HG03558 (cell line): Measurements from ENCODE around the gene CCDC63.

Experiments
- ATAC-seq: cut with Tn5 transposase; IDR thresholded peaks from one replicate; pipeline ENCODE4 v1.9.1; 2021; ENCODE audit warnings: moderate number of reproducible peaks; ENCODE audit not compliant: unreplicated experiment; ENCODE audit errors: extremely low read depth

The CCDC63 gene

DNA sequence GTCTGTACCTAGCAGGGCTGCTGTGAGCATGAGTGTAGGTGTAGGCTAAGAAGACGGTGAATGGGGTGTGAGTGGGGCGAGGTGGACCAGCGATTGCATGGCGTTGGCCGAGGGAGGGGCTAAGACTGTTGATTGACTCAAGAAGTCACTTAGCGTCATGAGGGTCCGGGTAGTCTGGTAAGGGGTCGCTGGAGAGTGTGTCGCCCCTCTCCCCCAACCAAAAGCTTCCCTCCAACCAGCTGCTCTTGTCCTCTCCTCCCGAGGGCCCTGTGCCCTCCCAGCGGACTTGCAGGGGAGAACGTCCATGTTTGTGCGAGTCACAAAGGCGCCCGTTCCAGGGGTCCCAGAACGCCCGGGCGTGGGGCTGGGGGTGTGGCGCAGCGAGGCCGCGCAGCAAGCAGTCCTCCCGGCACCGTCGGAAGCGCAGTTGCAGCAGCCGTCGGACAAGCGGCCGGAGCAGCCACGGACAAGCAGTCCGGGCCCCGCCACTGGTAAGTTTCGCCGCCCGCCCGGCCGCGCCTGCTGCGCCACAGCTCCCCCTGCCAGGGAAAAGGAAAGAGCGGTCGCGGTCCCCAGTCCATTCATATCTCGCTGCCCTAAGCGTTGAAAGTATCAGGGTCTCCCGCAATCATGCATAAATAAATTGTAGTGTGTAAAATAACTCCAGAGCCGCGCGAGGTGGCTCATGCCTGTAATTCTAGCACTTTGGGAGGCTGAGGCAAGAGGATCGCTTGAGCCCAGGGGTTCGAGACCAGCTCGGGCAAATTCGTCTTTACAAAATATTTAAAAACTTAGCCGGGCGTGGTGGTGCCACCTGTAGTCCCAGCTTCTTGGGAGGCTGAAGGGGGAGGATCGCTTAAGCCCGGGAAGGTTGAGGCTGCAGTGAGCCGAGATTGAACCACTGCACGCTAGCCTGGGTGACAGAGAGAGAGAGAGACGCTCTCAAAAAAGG, at the start of gene CCDC63:
Gene CCDC63, plus strand, starts transcription at position 373 of the 952 bp plus-strand sequence. CDS start 5,968 bp downstream, outside the sequence.
- no peak for ATAC-seq

DNA sequence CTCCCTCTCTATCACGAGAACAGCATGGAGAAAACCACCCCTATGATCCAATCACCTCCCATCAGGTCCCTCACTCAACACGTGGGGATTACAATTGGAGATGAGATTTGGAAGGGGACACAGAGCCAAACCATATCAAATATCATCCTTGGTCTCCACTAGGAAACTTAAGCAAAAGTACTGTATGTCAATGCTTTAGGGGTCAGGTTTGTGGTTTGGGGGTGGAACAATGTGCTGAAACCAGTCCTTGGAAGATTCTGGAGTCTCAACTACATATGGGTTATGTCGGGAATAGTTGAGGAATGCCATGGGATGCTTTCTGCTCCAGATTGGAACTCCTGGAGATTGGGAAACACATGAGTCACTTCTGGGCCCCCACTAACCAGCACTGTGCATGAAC, 48.3 kb upstream of the CCDC63 start:
- no peak for ATAC-seq

DNA sequence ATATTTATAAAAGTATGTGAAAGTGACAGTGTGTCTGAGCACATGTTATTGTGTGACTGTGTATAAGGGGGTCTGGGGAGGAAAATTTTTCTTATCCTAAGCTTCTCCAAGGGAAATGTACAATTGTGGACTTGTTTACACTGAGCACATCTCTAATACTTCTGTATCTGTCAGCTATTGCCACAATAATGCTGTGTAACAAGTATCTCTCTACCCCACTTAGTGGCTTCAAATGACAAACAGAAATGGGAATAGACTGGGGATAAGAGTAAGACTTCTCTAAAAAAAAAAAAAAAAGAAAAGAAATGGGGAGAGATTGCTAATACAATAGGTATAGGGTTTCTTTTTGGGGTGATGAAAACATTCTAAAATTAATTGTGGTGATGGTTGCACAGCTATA, 44.3 kb upstream of the CCDC63 start:
- ATAC-seq = no peak

DNA sequence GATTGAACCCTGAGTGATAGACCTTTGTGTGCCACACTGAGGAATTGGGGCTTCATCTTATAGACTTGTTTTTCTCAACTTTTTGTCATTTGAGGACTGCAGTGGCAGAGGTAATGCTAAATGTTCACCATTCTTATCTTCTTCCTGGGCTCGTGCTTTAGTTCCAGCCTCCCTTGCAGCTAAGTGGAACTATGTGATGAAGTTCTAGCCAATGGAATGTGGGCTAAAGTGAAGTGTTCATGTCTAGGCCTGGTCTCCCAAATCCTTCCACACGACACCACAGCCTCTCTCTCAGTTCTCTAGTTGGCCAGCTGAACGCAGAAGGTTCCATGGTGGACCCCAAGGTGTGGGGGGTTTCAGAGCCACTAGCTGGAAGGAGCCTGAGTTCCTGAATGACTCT, 42.4 kb upstream of the CCDC63 start:
- no peak for ATAC-seq

DNA sequence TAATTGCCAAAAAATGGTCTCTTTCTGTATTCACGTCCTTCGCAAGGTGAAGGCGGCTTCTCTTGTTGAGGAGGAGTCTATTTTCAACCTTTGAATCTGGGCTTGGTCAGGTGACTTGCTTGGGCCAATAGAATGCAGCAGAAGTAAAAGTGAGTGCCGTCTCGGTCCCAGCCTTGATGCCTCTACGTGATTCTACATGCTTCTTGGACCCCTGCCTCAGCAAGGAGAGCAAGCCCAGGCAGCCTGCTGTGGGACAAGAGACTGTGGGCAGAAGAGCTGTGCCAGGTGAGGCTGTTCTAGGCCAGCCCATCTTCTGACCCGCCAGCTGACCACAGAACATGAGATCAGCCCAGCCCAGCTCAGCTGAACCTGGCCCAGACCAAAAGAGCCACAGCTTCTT, 39.1 kb upstream of the CCDC63 start:
- ATAC-seq = no peak

DNA sequence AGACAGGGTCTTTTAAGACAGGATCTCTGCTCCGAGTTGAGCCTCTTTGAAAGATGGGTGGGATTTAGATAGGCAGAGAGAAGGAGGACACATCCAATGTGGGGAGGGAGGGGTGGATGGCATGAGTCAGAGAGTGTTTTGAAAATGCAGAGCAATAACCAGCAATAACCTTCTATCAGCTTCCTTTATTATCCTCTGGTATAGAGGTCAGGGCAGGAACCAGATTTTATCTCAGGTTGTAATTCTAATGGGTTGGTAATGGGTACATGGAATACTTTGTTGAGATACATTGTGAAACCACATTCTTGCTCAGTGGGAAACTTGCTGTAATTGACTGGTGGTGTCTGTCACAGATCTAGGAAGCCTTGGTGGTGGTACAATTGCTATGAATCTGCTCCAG, 37.6 kb upstream of the CCDC63 start:
- no peak for ATAC-seq

DNA sequence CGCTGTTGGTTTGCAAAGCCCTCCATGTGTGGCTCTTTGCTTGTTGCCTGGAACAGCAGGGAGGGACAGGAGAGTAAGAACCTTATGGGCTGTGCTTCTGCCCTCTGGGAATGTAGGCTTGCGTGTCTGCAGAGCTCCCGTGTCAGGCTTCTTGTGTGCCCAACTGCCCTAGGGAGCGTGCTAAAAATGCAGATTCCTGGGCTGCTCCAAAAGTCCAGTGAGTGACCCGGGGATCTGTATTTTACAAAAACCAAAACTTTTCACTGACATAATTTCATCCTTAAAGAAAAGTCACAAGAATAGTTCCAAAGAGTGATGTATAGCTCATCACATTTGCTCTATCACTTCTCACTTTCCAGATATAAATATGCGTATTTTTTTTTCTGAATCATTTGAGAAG, 34.8 kb upstream of the CCDC63 start:
- ATAC-seq = no peak

DNA sequence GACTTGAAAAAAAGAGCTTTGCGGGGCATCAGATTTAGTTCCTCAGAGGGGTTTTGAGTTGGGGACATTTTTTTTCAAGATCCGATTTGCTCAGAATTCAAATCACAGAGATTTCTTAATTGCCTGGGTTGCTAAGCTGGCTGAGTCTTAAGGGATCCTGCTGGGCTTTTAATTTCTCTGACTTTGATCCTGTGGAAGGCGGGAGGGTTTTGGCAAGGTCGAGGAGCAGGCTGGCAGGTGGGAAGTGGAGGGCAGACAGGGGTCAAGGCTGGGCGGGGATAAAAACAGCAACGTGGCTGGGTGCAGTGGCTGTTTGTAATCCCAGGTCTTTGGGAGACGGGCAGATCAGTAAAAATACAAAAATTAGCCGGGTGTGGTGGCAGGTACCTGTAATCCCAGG, 33.5 kb upstream of the CCDC63 start:
- ATAC-seq = no peak

DNA sequence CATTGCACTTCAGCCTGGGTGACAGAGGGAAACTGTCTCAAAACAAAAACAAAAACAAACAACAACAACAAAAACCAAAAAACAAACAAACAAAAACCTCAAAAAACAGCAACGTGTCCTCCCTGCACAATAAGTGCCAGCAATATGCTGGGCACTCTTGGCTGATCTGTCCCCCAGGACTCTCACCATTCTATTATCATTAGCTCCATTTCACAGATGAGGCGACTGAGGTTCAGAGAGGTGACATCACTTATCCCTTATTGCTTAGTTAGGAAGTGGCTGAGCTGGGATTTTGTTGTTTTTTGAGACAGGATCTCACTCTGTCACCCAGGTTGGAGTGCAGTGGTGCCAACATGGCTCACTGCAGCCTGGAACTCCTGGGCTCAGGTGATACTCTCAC, 33.0 kb upstream of the CCDC63 start:
- ATAC-seq = no peak

DNA sequence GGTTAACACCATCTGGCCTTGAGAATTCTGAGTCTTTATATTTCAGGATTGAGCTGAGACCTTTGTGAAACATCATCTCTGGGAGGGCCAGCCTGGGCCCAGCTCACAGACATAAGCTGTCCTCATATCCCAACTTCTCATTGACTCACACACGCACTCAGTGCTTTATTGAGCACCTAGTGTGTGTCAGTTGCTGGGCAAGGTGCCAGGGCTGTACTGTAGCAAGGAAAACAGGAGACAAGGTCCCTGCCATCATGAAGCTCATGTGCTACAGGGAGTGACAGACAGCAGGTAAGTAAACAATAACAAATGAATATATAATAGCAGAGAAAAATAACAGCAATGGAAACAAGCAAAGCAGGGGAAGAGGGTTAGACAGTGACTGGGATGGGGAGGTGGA, 30.5 kb upstream of the CCDC63 start:
- ATAC-seq = no peak

DNA sequence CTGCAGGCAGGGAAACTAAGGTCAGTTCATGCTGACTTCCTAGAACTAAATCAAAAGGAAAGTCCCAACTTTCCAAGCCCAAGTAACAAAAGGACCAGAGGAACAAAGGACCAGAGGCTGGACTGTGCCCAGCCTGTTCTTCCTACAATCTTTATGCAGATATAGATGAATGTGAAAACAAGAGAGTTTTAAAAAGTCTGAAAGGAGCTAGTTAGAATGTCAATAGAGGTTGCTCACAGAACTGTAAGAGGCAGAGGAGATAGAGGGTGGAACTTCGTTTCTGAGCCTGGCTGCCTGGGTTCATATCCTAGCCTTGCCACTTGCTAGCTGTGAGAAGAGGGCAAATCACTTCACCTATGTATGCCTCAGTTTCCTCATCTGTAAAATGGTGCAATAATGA, 30.0 kb upstream of the CCDC63 start:
- ATAC-seq = no peak

DNA sequence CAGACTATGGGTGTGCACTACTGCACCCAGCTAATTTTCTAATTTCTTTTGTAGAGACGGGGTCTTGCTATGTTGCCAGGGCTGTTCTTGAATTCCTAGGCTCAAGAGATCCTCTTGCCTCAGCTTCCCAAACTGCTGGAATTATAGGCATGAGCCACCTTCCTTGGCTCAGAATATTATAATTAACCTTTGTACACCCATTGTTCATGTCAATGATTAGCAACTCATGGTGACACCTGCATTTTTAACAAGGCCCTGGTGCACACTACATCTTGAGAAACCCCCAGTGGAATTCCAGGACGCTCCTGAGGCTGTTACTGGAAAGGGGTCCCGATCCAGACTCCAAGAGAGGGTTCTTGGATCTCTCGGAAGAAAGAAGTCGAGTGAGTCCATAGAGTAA, 28.3 kb upstream of the CCDC63 start:
- no peak for ATAC-seq

DNA sequence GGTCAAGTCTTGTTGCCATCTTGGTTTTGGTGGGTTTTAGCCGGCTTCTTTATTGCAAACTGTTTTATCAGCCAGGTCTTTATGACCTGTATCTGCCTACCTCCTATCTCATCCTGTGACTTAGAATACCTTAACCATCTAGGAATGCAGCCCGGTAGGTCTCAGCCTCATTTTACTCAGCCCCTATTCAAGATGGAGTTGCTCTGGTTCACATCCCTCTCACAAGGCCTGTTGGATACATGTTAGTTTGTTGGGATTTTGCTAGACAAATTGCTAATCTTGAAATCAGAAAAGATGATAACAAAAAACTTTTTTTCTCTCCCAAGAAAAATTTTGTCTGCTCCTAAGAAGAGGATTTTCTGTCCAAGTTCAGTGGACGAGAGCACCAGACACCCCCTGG, 27.6 kb upstream of the CCDC63 start:
- ATAC-seq = no peak

DNA sequence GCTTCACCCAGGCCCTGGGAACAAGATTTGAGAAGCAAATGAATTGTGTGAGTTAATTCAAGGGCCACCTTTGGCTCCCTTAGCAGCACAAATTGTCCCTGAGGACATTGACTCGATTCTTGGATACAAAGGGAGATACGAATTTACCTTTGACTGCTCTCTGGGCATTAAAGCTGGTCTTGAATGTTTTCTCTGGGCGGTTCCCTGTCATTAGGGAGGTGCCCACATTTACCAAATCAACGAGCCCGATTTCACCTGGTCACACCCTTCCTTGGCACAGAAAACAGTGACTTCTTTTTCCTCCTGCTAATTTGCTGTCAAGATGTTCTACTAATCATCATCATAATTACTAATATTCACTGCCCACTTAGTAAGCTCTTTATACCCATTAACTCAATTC, 27.1 kb upstream of the CCDC63 start:
- no peak for ATAC-seq

DNA sequence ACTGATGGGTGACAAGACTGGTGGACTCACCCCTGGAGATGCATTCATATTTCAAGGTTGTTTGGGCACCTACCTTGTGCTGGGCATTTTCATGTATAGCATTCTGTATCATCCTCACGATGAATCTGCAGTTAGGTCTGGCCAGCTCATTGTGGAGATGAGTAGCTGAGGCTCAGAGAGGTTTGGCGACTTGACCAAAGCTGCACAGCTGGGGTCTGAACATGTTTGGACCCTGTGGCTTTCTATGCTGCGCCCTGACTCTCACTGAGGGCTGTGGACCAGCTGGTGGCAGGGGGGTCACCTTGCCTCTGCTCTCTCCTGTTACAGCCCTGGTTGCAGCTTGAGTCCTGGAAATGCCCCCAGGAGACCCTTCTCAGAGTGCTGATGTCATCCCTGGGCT, 24.9 kb upstream of the CCDC63 start:
- ATAC-seq = no peak

DNA sequence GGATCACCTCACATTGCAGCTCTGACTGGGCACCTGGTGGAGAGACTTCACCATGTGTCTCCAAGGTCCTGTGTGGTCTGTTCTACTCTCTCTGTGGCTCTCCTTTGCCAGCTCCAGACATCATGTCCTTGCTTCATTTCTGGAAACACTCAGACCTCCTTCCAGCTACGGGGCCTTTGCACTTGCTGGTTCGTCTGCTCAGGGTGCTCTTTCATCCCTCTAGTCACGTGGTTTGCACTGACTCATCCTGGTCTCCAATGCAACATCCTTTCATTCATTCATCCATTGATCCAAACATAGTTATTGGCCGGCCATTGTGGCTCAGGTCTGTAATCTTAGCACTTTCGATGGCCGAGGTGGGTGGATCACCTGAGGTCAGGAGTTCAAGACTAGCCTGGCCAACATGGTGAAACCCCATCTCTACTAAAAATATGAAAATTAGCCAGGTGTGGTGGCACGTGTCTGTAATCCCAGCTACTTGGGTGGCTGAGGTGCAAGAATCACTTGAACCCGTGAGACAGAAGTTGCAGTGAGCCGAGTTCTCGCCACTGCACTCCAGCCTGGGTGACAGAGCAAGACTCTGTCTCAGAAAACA, 23.9 kb upstream of the CCDC63 start:
- no peak for ATAC-seq

DNA sequence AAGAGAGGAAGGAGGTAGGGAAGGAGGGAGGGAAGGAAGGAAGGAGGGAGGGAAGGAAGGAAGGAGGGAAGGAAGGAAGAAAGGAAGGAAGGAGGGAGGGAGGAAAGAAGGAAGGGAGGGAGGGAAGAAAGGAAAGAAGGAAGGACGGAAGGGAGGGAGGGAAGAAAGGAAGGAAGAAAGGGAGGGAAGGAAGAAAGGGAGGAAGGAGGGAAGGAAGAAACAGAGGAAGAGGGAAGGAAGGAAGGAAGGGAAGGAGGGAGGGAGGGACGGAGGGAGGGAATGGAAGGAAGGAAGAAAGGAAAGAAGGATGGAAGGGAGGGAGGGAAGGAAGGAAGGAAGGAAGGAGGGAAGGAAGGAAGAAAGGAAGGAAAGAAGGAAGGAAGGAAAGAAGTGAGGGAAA, 22.4 kb upstream of the CCDC63 start:
- no peak for ATAC-seq

DNA sequence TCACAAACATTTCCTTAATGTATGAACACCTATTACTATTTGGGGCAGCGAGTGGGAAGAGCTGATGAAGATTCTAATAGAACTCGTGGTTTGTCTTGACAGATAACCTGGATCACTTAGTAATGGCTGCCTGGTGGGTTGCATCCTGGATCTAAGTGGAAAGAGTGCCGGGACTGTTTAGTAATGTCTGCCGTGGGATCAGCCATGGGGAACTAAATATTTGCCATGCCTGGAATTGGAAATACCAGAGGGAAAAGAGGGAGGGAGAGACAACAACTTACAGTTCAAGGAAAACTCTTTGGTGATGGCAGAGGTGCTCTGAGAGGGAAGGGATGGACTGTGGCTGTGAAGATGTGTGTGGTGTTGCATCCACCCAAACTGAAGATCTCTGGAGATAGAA, 21.3 kb upstream of the CCDC63 start:
- no peak for ATAC-seq

DNA sequence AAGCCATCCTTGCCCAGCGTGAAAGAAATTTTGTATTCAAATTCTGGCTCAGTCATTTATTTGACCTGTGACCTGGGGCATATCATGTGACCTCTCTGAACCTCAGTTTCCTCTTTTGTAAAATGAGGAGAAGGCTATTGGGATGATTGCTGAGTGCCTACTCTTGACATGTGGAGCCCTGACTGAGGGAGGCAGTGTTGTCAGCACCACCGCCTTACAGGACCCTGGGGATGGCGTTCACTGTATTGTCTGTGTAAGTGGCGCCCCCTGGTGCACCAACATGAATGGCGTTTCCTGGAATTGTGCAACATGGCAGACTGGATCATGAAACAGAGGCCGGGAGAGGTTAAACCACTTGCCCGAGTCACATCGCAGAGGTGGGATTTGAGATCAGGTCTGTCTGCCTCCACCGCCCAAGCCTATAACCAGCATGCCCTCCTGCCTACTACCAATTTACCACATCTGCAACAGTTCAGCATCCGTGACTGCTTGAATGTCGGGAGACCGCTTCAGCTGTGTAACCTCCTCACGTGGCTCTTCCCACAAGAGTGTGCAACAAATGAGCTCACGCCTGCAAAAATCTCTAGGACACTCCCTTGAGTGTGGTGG, 20.1 kb upstream of the CCDC63 start:
- no peak for ATAC-seq

DNA sequence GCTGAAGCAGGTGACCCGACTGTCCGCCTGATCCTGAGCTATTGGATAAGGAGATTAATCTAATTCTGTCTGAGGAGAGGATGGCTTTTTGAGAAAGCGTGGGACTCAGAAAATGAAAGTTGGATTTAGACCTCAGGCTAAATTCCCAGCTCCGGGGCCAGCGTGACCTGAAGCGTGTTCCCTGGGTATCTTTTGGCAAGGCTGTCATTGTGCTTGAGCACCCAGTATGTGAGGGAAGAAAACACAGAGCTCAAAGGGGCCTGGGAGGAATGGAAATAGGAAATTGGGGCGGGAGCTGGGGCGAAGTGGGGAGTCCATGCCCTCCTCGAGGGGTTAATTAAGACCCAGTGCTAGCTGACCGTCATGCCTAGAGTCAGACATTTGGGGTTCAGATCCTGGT, 17.5 kb upstream of the CCDC63 start:
- ATAC-seq = no peak

DNA sequence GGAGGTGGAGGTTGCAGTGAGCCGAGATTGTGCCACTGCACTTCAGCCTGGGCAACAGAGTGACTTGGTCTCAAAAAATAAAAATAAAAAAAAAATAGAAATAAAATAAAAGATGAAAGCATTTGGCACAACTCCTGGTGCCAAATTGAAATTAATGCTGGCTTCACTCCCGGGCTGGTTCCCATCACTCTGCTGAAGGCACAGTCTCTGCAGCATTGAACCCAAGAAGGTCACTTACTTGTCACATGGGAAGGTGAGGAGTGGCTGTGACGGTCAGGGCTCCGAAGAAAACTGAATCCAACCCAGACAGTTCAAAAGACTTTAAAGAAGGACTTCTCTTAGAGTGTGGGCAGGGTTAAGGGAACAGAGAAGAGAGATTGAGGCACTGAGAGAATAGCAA, 10.5 kb upstream of the CCDC63 start:
- ATAC-seq = no peak
